OCI-LY7 (cell line): ENCODE results near the gene UPK3A. TPM values are rescaled to one million over a fixed set of nuclear protein-coding genes. Genes with fewer than 3 reads are reported as not detected.
"Not testable (repeated sequence)": the region's sequence is repeated elsewhere in the genome, so short reads cannot be mapped to it uniquely, and the experiment has no call there.

Experiments
- BruUV-seq: library from RNA; stranded (reverse); fragments of 400-500 nt; replicated peaks from 2 replicates; lab custom pipeline; 2021; lab: Mats Ljungman, UMichigan
- CTCF ChIA-PET: fragments of 300-600 bp; sonication (Branson Sonifier 250); formaldehyde crosslinking; loops from one replicate; lab custom pipeline; 2022; ENCODE audit warnings: antibody characterized with exemption; ENCODE audit not compliant: unreplicated experiment; lab: Charles Lee
- POLR2A ChIA-PET: fragments of 300-600 bp; sonication (Branson Sonifier 250); formaldehyde crosslinking; loops from one replicate; lab custom pipeline; 2022; ENCODE audit warnings: antibody characterized with exemption; lab: Charles Lee
- DNase-seq: peaks from one replicate; pipeline ENCODE4 v3.0.0-alpha.2; 2015; ENCODE audit warnings: low spot score
- H2AFZ ChIP-seq: fragments of 200-600 bp; sonication (generic), shearing (Covaris generic); 2 replicates; pipeline ENCODE4 v1.6.1; 2014; ENCODE audit warnings: mild to moderate bottlenecking, antibody characterized with exemption, low read length, moderate library complexity
- H3K27ac ChIP-seq: fragments of 200-600 bp; sonication (generic); 2 replicates; pipeline ENCODE4 v1.5.1; 2014; ENCODE audit warnings: mixed run types, low read depth, mild to moderate bottlenecking, moderate library complexity, low read length, inconsistent platforms; ENCODE audit not compliant: poor library complexity, severe bottlenecking
- H3K36me3 ChIP-seq: fragments of 200-600 bp; sonication (generic); 2 replicates; pipeline ENCODE4 v1.6.1; 2014; ENCODE audit warnings: mild to moderate bottlenecking, antibody characterized with exemption, low read length, moderate library complexity, mixed read lengths; ENCODE audit not compliant: insufficient read depth
- H3K4me1 ChIP-seq: fragments of 200-600 bp; sonication (generic); 2 replicates; pipeline ENCODE4 v1.5.1; 2014; ENCODE audit warnings: mild to moderate bottlenecking, low read length; ENCODE audit not compliant: insufficient read depth, poor library complexity, severe bottlenecking
- H3K4me2 ChIP-seq: fragments of 200-600 bp; sonication (generic); 2 replicates; pipeline ENCODE4 v1.6.1; 2014; ENCODE audit warnings: mild to moderate bottlenecking, low read length
- H3K4me3 ChIP-seq: fragments of 200-600 bp; sonication (generic); 2 replicates; pipeline ENCODE4 v1.5.1; 2014; ENCODE audit warnings: mild to moderate bottlenecking, low read depth, low read length; ENCODE audit not compliant: poor library complexity, severe bottlenecking
- H3K79me2 ChIP-seq: fragments of 200-600 bp; sonication (generic); 2 replicates; pipeline ENCODE4 v1.6.1; 2016; ENCODE audit warnings: low read depth, mild to moderate bottlenecking, low read length, moderate library complexity, mixed read lengths; ENCODE audit not compliant: insufficient read depth
- H3K9me2 ChIP-seq: fragments of 200-600 bp; sonication (generic); 2 replicates; pipeline ENCODE4 v1.6.1; 2016; ENCODE audit warnings: mild to moderate bottlenecking, low read length, mixed read lengths; ENCODE audit not compliant: insufficient read depth
- H3K9me3 ChIP-seq: fragments of 200-600 bp; sonication (generic); 2 replicates; pipeline ENCODE4 v1.6.1; 2014; ENCODE audit warnings: mild to moderate bottlenecking, mixed run types, low read length, mixed read lengths
- H4K20me1 ChIP-seq: fragments of 200-600 bp; sonication (generic); 2 replicates; pipeline ENCODE4 v1.6.1; 2014; ENCODE audit warnings: mild to moderate bottlenecking, antibody characterized with exemption, low read length, moderate library complexity, mixed read lengths; ENCODE audit not compliant: insufficient read depth
- CTCF ChIP-seq: fragments of 200-600 bp; sonication (generic); conservative IDR thresholded peaks from 2 replicates; pipeline ENCODE4 v1.5.1; 2014; ENCODE audit warnings: mild to moderate bottlenecking, antibody characterized with exemption, low read length, moderate library complexity, mixed read lengths
- EZH2phosphoT487 ChIP-seq: fragments of 200-600 bp; sonication (generic); IDR thresholded peaks from 2 replicates; pipeline ENCODE4 v1.6.1; 2018; ENCODE audit warnings: low read depth, borderline replicate concordance, mild to moderate bottlenecking, mixed run types, antibody characterized with exemption, low read length, moderate library complexity, mixed read lengths
- intact Hi-C: fragments of 100-400 bp; cut with micrococcal nuclease; formaldehyde crosslinking; loops from one replicate; pipeline ENCODE4 v1.10.0; 2022; ENCODE audit not compliant: unreplicated experiment
- total RNA-seq, 2 experiments: library from RNA; depleted of rRNA in 1 of 2; stranded (reverse); fragments of >200 nt in 1 of 2; shearing (Covaris generic) in 1 of 2; gene quantifications; 2 replicates each; pipeline ENCODE4 v1.2.3, GENCODE V29; 2014 to 2022

Gene UPK3A
- total RNA-seq, 2 experiments from 2014 or later: not detected

GRCh38 chr22:45292731-45293442 lies 8.1 kb downstream of the UPK3A start:
- ChIA-PET POLR2A (no interaction called here), CTCF (no interaction called here)
- Histone ChIP-seq H3K36me3 (no peaks in the 10 kb centered on the region), H3K27ac (no peak overlapping the region), H3K79me2 (no peaks in the 10 kb centered on the region), H3K9me3 (no peaks in the 10 kb centered on the region), H3K4me2 (no peak overlapping the region), H3K4me3 (no peak overlapping the region), H3K9me2 (no peaks in the 10 kb centered on the region), H4K20me1 (no peaks in the 10 kb centered on the region), H3K4me1 (peaks cover 21% of the 10 kb centered on the region), H2AFZ (no peak overlapping the region)
- BruUV-seq: no TSS peak
- TF ChIP-seq EZH2phosphoT487 (no peak), CTCF (no peak)
- DNase-seq: no peak
- intact Hi-C loops: no loop called here

- Histone ChIP-seq H3K27ac (no peak overlapping the region), H3K4me3 (no peak overlapping the region), H3K9me2 (no peaks in the 10 kb centered on the region), H3K4me1 (peaks cover 10% of the 10 kb centered on the region), H2AFZ (no peak overlapping the region), H3K79me2 (no peaks in the 10 kb centered on the region), H3K36me3 (no peaks in the 10 kb centered on the region), H4K20me1 (no peaks in the 10 kb centered on the region), H3K4me2 (no peak overlapping the region), H3K9me3 (no peaks in the 10 kb centered on the region)
- ChIA-PET CTCF (no interaction called here), POLR2A (interaction anchor here (1.0 kb wide), 1 partner anchor 8 kb away, joined by 5 read pairs; no protein-coding TSS in a partner anchor)
- no TSS peak for BruUV-seq
- intact Hi-C loops: no loop called here
- TF ChIP-seq CTCF: no peak
- no peak for TF ChIP-seq EZH2phosphoT487
- no peak for DNase-seq
Observed at GRCh38 chr22:45294030-45294429, 9.3 kb downstream of the UPK3A start.

GRCh38 chr22:45295004-45295403 lies 10.3 kb downstream of the UPK3A start:
- ChIA-PET CTCF (interaction anchor here (0.5 kb wide), 1 partner anchor 21 kb away, joined by 4 read pairs; no protein-coding TSS in a partner anchor), POLR2A (interaction anchor here (1.0 kb wide), 1 partner anchor 8 kb away, joined by 5 read pairs; no protein-coding TSS in a partner anchor)
- H2AFZ ChIP-seq, H3K27ac ChIP-seq, H4K20me1 ChIP-seq, intact Hi-C loops, H3K9me3 ChIP-seq, H3K79me2 ChIP-seq, DNase-seq, H3K9me2 ChIP-seq, H3K4me3 ChIP-seq, BruUV-seq, H3K4me1 ChIP-seq, H3K4me2 ChIP-seq, H3K36me3 ChIP-seq: not testable (repeated sequence)
